Esophagus mucosa (tissue), 1 donor: ENCODE measurements around the gene CFDP1. TPM values are rescaled to one million over a fixed set of nuclear protein-coding genes. Genes with fewer than 3 reads are reported as not detected.
A peak's percentile ranks its signal among the peaks of the same experiment; 100 is the strongest.

Experiments used
- ATAC-seq: fragments of 200-7000 bp; cut with Tn5 transposase; one replicate; pipeline ENCODE4 v1.9.1; 2020
- total RNA-seq: library from RNA; stranded (reverse); gene quantifications from one replicate; pipeline ENCODE4 v1.2.4, GENCODE V29; 2023
- donor health status: DM: yes; HTN: yes; CAD: no.

The CFDP1 gene
- total RNA-seq, 1 donor from 2014 or later, result 33.5 TPM

DNA sequence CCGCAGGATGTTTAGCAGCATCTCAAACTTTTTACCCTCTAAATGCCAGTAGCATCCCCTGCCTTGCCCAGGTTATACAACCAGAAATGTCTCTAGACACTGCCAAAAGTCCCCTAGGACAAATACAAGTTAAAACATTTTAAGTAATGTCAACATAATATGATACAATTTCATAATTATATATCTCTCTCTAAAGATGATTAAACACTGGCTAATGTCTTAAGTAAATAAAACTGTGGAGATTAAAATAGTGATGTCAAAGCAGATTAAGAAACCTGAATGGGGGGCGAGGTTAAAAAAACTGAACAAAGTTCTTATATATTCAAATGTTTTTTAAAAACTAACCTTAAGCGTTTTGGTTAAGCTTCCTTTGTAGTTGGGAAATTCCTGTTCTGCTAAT is 62.1 kb downstream of the CFDP1 start:
- no peak for ATAC-seq

DNA sequence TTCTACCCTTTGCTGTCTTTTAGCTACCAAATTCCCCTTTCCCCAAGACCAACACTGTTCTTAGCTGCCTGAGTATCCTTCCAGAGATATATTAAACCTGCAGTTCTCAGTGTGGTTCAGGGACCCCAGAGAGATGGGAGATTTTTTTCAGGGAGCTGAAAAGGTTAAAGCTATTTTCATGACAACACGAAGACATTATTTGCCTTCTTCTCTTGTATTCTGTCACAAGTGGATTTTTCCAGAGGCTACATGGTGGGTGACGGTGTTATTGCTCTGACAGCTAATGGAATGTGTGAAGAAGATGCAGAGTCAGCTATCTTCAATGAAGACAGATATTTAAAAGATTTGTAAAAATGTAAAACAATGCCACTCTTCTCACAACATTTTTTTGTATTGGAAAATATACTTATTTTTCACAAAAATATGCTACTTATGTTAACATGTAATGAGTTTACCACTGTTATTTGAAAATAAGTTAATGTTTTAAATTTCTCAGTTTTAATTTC is 69.0 kb downstream of the CFDP1 start:
- ATAC-seq, result no peak

DNA sequence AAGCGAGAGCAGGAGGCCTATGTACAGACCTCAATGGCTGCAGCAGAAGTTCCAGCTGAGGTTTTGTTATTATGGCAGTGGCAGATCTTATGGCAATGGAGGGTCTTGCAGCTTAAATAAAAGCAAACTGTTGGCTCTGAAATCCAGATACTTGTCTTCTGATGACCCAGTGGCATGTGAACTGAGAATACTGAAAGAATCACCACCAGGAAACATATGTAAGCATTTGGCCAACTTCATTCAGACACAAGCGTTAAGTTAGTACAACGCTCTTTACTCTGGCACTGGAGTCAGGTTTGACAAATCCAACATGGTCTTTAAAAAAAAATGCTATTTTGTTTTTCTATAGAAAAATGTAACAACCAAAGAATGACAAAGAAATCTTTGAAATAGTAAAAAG is 70.5 kb downstream of the CFDP1 start:
- no peak for ATAC-seq

DNA sequence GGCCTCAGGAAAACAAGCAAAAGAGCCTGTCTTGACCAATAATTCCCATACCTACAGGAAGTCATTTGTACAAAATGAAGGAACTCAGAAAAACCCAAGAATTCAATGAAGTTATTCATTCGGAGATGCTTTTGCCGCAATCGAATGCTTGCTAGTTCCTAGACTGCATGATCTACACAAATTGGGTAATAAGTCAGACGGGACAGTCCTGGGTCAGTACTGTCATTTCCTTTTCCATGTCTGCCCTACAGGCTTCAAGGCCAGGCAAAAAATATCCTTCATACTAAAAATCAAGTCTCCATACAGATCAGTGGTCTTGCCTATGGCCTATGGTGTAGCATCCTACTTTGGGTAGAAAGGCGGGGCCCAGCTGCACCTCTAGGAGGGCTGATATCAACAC is 71.4 kb downstream of the CFDP1 start:
- ATAC-seq, result no peak

DNA sequence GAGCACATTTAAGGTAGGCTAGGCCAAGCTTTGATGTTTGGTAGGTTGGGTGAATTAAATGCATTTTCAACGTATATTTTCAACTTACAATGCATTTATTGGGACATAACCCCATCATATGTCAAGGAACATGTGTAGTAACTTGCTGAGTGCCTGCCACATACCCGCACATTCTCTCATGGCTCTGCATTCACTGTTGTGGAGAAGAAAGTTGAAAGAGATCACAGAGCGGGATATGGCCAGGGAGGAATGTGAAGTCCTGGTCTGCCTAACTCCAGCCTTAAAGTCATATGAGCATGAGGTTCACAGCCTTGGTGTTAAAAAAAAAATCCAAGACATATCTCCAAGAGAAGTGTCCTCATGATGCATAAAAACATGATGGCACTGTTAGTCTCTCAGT is 79.1 kb downstream of the CFDP1 start:
- ATAC-seq, result no peak

DNA sequence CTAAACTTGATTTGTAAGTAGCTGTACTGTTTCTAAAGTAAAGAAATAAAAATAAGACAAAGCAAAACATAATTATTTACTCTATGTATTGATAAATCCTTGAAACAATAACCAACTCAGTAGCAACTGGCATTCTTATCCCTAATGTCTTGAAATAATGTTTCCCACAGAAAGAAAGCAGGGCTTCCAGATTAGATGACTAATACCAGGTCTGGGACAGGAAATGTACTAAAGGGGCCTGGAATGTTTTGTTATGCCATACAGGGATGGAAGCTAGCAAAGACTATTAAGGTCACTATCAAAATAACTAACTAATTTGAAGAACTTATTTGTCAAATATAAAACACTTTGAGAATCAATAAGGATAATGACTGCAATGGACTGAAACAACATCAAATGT is 82.1 kb downstream of the CFDP1 start:
- ATAC-seq, result no peak

DNA sequence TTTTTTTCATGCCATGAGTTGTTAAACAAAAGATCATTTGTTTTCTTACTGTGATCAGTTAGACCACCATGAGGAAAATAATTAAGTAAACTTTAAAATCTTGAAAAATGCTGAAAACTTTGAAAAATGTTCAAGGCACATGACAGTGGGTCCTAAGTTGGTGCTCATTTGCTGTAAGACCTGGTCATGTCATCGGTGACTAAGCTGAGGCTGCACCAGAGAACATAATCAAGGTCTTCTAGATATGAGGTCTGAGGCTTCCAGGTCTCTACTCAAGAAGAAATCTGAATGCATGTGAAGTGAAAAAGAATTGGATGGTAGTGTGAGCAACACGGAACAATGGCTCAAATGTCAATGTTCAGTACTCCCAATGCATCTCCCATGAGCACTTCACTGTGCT is 87.6 kb downstream of the CFDP1 start:
- no peak for ATAC-seq

DNA sequence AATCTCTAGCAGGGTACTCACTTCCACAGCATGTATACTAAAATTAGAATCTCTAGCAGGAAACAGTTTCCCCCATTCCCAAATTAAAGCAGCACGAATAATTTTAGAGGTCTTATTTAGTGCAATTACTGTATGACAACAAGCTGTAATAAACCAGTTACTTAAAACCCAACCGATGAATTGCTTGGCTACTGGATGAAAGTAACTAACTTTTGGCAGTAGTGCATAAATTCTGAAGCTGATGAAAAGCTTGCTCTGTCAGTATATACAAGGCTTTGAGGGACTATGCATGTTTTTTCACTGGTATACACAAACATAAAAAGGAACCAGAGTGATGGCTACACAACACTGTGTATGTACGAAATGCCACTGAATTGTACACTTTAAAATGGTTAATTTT is 89.4 kb downstream of the CFDP1 start:
- ATAC-seq, result no peak

DNA sequence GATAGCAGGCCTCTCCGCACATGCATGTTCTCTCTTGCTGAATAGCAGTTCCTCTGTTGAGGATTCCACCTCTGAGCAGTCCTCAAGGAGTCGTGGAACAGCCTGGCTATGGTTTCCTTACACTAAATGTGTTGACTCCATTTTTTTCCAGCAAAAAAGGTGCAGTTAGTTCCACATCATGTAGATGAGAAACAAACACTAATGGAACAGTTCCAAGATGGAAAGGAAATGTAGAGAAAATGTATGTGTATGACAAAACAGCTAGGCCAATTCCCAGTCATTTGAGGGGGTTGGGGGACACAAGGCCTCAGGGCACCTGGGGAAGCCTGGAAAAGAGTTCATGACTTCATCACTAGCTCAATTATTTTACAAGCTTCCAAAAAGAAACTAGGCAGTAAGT is 90.0 kb downstream of the CFDP1 start:
- no peak for ATAC-seq

DNA sequence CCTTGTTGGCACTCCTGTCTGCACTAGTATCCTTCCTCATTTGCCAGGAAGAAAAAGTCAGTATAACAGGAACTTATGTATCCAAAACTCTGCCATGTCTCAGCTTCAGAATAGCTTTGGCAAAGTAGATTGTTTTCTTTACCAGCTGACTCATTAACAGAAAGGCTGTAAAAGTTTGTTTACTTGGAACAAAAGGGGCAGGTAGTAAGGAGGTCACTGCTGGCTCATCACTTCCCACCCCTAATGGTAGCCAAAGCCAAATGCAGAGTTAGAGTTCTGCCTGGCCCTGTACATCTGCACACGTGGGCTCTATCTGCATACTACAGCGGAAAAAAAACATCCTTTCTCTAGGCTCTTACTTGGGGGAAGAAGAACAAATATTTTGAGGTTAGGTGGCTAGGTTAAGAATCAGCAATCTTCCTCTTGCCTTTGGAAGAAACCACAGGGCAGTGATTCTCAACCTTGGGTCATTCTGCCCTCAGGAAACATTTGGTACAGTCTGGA is 90.9 kb downstream of the CFDP1 start:
- peak; percentile 82 for ATAC-seq

DNA sequence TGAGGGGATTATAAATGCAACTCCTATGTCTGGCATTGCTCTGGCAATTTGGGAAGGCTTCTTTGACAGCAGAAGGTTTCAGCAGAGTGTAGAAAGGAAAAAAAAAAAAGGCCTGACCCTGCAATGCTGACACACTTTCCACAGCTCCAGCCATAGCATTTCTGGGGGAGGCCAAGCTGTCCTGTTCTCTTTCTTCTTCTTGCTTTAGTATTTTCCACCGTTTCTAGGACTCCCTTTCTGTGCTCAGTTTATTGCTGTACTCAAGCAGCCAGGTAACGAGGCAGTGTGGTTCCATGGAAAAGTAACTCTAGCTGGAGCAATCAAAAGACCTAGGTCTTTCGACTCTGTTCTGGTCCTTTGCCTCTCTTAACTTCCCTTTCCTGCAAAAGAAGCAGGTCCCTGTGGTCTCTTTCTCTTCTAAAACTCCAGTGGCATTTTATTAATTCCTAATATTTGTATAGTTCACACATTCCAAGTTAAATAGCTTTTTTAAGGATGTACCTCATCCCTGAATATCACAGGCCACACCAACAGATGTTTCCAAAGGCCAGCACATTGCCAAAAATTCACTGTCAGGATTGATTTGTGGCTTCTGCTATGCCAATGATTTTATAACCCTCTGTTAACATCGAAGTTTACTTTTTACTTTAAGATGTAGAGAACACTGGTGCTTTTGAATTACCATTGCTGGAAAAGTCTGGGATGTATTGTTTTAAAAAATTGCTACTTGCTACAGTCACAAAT is 91.6 kb downstream of the CFDP1 start:
- no peak for ATAC-seq

DNA sequence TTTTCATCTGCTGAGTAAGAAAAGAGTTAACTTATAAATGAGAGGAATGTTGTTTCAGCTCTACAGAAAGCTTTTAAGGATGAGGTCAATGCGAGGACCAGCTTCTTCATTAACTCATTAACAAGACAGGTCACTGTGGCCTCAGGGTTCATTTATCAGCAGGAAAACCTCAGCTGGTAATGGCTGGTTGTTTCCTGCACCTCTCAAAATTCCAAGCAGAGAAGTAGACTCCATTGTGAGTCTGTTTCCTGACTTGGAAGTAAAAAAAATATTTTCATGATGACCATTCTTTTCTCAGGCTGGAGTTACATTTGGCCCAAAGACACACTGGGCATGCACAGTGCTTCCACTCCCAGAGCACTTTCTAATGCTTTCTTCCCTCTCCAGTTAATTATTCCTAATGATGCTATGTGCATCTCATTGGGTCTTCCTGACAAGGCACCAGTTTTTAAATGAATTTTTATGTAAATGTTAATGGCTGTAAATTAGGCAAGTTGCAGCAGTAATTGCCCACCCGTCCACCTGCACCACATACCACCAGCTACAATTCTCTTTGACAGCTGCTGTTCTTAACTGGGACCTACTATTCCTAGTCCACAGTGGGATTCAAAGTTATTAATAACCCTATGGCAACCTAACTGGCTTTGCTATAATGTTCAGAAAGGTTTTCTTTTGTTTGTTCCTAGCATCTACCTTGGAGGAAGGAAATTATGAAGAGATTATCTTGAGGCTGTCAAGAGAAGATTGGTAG is 92.4 kb downstream of the CFDP1 start:
- ATAC-seq, result no peak

DNA sequence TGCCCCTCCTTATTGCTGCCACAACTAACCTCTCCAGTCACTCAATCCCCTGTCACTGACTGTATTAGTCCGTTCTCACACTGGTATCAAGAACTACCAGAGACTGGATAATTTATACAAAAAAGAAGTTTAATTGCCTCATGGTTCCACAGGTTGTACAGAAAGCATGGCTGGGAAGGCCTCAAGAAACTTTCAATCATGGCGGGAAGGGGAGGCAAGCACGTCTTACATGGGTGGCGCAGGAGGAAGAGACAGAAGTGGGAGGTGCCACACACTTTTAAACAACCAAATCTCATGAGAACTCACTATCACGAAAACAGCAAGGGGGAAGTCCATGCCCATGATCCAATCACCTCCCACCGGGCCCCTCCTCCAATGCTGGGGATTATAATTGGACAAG is 95.9 kb downstream of the CFDP1 start:
- no peak for ATAC-seq

DNA sequence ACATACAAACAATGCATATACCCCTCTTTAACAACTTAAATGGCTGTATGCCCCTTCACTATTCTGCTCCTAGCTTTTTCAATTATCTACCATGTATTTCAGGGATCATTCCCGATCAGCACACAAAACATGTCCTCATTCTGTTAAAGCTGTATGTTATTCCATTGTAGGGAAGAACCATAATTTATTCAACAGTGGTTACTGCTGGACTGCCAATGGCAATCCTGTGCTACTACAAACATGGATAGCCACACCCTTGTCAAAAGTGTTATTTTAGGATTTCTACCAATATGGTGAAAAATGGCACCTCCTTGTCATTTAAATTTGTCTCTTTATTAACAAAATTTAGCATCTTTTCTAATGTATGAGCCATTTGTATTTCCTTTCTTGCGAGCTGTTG is 96.8 kb downstream of the CFDP1 start:
- no peak for ATAC-seq

DNA sequence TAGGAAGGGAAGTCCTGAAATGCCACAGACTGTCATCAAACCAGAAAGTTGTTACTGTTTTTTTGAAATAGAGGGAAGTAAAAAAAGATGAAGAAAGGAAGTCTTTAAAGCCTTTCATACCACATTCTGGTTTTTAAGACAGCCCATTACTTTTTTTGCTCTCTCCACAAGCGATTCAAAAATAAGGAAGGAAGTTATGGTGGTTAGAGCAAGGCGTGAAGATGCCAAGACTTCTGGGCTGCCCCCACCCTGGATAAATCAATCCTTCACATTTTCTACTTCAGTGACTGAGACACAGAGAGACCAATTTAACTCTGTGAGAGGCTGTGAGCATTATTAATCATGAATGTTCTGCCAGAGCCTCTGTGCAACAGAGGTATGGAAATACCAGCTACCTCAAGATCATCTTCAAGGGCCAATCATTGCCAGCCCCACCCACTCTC is 99.6 kb downstream of the CFDP1 start:
- no peak for ATAC-seq

DNA sequence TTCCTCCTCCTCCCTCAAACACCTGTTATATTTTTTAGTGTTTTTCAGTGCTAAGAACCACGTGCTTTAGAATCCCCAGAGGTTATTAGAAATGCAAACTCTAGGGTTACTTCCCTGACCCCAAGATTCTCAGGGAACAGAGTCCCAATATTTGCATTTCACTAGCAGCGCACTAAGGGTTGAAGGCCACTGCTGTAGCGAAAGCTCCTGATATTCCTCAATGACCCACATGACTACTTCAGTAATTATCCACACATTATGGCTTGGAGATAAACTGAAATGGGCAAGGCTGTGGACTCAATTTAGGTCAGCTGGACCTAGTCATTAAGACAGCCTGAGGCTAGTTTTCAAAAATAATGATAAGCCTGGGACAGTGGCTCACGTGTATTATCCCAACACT is 103.4 kb downstream of the CFDP1 start:
- no peak for ATAC-seq

DNA sequence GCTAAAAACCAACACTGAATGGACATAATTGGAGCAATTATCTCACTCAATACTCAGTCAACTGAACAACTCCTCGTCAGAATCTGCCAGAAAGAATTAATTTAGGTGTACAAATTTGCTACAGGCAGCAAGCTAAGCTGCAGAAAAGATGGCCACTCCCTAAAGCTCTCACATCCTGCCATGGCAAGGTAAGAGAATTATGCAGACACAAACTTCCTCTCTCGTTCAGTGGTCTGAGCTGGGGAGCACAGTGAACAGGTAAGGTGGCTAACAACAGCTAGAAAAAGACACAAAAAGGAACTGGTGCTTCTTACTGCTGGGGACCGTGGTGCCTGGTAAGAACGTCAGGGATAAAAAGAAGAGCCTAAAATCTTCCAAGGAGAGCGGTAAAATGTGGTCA is 107.0 kb downstream of the CFDP1 start:
- ATAC-seq, result no peak

DNA sequence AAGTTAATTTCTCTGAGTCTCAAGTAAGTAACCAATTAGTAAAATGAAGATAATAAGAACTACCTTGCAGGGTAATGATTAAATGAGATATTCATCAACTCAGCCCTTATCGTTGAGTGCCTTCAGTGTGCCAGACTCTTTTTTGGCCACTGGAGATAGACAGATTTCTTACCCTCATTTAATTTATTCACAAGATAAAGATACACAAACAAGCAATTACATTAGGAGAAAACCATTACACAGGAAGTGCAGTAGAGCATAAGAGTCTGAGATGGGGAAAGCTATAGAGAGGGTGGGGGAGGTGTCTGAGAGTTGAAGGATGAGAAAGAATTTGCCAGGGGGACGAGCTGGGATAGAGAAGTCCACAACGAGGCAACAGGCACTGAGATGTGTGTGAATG is 109.4 kb downstream of the CFDP1 start:
- no peak for ATAC-seq

DNA sequence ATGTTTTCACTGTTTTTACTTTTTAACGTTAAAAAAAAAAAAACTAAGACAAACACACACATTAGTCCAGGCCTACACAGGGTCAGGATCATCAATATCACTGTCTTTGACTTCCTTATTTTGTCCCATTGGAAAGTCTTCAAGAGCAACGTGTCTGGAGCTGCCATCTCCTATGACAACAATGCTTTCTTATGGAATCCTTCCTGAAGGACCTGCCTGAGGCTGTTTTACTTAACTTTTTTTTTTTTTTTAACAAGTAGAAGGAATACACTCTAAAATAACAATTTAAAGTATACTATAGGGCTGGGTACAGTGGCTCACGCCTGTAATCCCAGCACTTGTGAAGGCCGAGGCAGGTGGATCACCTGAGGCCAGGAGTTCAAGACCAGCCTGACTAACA is 110.1 kb downstream of the CFDP1 start:
- ATAC-seq, result peak; percentile 70

DNA sequence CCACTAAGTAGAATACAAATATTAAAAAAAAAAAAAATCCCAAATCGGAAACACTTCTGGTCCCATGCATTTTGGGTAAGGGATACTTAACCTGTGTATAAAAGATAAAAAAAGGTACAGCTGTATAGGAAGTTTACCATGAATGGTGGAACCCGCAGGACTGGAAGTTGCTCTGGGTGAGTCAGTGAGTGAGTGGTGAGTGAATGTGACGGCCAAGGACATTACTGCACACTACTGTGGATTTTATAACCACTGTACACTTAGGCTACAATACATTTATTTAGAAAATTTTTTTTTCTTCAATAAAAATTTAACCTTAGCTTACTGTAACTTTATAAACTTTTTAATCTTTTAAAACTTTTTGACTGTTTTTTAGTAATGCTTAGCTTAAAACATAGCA is 110.6 kb downstream of the CFDP1 start:
- ATAC-seq, result peak; percentile 79

DNA sequence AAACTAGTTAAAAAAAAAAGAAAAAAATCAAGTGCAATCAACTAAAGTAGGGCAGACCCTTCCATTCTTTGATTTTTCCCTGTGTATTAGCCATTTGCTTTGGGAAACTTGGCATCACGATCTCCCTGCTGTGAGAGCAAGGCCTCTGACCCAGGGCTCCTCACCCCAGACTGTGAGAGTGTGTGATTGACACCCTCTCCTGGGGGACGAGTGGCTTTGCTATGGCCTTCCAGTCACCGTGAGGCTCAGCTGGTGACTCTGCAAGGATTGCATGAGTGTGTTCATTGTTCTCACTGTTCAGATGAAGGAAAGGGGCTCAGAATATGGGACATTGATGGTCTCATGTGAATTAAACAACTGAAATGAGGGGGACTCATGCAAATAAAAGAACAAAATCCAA is 112.9 kb downstream of the CFDP1 start:
- ATAC-seq, result no peak

DNA sequence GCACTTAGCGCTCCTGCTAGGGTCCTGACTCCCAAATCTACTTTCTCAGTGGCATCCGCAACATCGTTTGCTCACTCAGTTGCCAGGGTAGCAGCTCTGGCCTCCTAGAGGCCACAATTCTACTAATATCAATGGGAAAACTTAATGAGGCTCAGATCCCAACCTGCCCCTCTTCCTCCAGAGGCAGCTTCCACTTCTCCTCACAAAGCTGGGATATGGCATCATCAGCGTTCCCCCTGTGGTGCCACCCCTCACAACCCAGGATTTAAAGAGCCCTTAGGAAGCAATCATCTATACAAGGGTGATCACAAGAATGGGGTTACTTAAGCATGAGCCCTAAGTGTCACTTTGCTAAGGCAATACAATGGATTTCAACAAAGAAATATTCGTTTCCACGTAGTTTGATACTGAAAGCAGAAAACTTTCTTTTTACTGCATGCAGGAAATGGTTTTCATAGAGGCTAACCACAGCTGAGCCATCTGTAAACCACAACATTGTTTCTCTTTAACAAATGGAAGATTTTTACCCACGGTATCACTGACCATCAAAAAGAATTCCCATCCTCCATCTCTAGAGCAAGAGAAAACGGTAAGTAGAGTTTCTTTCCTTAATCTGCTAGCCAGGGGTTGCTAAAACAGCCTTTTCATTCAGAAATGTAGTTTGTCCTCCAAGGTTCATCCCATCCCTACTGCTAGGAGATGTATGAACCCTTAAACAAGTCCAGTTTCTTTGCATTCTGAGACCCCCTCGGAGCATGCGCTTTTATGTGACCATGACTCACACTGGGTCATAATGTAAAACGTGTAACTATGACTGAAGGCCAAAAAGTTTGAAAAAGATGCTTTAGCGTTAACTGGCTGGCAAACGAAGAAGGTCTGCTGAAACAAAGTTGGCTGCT is 113.5 kb downstream of the CFDP1 start:
- ATAC-seq, result no peak

DNA sequence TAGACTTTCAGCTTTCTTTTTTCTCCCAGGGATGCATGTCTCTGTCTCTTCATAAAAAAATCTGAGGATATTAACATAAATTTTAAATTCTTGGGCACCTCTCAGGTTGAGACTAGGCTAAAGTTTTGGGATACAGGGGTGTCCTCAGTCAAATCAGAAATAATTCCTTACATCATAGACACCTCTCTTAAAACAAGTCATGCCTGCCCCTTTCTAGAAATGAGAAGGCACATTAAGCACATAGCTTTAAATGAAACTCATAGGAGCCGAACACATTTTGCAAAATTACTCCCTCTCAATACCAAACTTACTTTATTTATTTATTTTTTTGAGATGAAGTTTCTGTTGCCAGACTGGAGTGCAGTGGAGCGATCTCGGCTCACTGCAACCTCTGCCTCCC is 114.6 kb downstream of the CFDP1 start:
- no peak for ATAC-seq
